Limb (tissue), 2 donors: Measurements from ENCODE around the gene NEUROD6.

Experiments
- DNase-seq, 2 donors: peaks; one replicate each; pipeline ENCODE4 v3.0.0-alpha.2; 2016; ENCODE audit errors: extremely low spot score in 2 of 2

Gene NEUROD6

DNA sequence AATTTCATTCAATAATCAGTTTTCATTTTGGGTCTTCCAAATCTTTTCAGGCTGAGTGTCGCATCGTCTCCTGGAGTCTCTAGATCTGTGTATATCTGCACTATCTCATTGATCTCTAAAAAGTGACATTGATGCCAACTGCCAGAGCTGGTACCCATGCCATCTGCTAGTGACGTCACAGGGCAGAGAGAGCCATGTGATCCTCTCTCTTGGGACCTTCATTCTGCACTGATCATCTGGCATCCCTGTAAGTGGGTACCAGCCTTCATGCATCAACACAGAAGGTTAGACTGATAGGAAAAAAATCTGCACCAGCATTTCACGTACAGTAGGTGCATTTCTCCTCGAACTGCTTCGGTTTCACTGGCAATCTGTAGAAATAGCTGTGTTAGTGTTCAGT, at the start of gene NEUROD6:
NEUROD6 (minus strand) TSS at position 124 of the 400 bp plus-strand sequence. CDS start 1,458 bp downstream, outside the sequence.
- DNase-seq: no peak

DNA sequence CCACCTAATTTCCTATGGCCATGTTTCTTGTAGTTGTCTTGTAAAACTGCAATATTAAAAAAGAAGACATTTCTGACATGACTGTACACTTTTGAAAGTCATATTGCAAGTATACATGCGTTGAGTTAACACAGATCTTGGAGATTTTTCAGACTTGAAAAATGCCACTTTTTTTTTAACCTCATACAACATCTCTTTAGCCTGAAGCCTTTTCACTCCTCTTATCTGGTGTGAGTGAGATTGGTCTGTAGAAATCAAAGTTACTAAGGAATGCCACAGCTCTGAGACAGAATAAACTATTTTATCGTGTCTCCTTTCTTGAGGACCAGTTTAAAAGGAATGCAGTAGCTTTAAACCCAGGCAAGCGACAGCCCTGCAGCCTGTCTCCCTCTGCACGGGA, 43.9 kb upstream of the NEUROD6 start:
- DNase-seq: no peak

DNA sequence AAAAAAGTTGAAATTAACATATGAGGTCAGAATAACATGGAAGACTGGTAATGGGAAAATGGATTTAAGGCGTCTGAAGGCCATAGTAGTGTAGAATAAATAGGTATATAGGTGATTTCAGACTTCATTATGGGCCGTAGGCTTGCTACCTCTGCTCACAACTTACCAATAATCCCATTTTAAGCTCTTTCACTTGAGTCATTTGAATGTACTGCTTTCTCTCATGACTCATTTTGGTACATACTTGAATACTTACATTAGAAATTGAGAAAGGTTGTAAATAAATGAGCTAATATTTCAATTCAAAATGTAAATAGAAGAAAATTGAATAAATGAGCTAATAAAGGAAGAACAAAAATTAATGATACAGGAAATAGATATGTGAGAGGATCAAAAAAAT, 42.2 kb upstream of the NEUROD6 start:
- DNase-seq: no peak

DNA sequence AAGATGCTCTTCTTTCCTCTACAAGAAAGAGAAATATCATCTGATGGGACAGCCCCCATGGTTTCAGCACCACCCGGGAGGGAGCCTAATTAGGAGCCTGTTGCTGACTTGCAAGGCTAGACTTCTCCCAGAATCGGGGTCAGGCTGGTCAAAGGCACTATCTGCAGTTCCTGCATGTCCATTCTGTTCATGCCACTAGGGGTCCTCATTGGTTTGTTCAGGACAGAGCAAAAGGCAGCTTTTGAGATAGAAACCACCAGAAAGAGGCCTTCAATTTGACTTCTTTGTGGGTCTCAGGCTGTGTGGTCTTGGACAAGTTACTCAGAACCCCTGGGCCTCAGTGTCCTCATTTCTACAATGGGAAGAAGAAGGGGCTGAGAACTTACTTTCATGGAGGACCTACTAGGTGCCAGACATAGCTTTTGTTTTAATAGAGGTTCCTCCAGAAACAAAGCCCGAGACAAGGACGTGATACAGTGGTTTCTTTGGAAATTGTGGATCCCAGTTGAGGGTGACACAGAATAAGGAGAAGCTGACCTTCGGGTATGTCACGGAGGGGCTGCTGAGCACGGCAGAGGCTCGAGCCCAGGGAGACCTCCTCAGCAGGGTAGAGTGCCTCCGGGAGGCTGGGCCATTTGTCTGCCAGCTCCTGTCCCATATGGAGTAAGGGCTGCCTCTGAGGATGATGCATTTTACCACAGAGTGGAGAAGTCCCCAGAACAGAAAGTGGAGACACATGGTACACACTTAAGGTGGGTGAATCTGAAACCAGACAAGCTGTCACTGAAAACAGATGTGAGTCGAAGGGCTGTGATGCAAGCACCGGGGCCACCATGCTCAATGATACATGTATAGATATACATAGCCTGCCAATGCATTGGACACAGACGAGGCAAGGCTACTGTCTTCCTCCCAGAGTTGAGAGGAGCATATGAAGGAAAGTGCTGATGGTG, 33.1 kb upstream of the NEUROD6 start:
- DNase-seq: peak in 1 of 2 donors; percentile 48

DNA sequence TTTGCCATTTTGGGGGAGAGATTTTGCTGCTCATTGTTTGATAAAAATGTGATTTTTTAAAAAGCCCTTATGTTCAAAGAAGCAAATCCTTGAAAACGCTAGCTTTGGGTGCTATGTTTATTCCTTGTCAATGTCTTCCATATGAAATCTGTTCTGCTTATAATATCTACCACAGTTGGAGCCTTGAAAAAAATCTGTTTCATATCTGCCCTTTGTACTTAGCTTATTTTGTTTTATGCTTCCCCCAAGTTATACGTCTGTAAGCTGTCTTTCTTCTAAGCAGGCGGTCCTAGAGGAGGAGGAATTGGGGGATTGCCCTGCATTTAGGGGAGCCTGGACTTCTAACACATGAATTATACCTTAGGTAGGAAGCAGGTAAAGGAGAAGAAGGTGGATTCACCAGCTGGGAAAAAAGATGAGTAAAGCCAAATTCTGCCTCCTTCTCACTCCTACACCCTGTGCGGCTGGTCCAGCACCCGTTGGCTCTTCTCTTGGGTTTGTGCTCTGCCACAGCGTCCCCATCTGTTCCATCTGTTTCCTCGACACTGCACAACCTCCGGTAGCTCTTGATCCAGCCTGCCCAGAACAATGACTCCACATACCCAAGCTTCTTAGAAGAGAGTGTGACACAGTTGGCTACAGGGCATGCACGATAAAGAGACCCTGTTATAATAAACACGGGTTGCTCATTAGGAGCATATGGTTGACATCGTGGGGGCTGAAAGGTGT, 31.9 kb upstream of the NEUROD6 start:
- no peak for DNase-seq

DNA sequence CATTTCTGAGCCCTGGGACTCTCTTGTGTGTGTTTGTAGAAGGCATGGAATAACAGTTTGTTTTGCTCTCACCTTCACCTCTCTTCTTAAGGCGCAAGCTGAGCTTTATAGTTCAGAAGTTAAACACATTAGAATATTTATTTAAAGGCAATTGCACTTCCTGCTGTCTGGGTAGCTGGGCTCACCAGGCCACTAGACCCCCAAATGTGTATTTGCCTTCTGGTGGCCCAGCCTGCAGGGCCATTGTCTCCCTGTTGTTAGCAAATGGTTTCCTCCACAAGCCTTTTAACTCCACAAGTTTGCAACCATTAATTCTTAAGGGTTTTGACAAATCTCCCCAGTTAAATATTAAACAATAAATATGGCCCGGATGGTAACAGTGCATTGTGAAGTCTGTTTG, 31.1 kb upstream of the NEUROD6 start:
- DNase-seq: no peak

DNA sequence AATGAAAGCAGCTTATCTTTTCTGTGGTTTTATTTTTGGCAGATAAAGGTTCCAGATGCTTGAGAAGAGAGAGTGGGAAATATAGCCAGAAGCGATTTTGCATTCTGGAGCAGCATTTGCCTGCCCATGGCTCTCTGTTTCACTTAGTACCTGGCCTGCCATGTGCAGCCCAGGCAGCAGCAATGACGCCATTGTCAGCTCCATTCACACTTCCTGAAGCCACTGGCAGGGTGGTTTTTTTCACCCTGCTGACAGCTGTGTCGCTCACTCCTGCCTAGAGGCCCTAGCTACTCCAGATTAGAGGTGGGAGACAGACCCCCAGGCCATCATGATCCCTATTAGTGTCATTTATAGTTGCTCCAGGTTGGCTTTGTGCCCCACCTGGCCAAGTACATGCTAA, 30.1 kb upstream of the NEUROD6 start:
- DNase-seq: no peak

DNA sequence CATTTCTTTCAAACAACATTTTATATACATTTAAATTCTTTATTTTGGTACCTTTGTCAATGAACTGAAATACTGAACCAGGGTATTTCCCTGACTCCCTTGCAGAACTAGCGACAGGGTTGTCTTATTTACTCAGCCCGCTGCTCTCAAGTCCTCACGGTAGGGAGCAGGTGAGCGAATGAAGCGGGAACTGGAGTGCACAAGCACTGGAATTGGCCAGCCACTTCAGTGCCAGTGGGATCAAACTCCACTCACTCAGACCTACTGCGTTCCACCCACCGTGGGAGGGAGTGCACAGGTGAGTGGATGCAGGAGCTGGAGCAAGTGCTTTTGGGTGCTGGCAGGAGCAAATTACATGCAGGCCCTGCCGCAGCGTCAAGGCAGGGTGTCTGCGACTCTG, 28.1 kb upstream of the NEUROD6 start:
- no peak for DNase-seq

DNA sequence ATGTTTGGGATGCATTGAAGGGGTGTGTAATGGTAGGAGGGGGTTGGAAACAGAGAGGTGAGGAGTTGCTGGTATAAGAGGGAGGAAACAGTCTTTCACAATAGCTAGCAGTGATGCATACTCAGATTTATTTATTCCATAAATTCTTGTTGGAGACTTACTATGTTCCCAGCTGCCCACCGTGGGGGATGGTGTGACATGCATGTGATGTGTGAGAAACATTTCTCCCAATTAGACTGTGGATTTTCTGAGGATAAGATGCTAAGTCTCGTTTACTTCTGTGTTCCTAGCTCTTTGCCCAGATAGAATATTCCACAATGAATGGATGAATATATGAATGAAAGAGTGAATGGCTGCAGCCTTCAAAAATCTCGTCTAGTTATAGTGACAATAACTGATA, 23.0 kb upstream of the NEUROD6 start:
- DNase-seq: no peak

DNA sequence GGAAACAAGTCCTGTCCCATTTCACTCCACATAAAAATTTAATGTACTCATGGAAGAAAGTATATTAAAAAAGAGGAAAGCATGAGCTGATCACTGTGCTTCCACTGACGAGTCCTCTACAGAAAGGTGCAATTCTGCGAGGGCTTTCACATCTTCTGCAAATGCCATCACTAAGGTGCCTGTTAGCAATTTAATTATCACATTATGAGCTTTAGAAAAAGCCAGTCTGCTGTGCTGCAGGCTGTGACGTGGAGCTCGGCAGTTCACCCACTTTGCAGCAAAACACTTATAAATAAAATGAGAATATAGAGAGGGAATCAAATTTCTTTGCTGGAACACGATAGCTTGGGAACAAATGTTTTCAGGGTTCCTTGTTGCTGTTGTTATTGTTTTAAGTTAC, 22.5 kb upstream of the NEUROD6 start:
- no peak for DNase-seq

DNA sequence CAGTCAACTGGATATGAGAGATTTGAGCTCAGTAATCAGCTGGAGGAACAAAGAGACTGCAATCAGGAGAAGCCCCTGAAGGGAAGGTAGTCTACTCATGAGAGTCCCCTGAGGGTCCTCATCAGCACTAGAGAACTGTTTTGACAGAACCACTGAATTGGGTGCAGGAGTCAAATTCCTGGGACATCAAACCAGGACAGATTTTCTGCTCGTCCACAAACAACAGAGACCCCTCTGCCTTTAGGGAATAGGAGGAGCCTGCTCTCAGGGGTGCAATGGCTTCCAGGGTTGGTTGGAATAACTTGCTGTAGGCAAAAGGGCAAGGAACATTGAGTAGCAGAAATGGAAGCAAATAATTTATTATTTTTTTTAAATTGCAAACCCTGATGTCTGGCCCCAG, 21.9 kb upstream of the NEUROD6 start:
- DNase-seq: no peak

DNA sequence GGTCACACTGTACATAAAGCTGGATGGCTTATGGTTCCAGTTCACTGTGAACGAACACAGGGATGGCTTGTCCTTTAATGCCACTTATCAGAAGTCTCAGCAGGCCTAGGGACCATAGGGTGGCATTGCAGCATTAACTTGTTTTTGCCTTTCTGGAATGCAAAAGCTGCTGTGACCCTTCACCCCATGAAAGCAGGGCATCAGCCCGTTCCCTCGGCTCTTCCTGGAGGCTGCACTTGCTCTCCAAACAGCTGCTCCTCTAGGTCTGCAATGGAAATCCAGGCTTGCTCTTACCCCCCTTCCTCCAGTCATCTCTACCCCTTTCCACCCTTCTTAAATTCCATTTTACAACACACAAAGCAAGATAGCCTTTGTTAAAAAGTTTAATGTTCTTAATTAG, 17.9 kb upstream of the NEUROD6 start:
- DNase-seq: no peak

DNA sequence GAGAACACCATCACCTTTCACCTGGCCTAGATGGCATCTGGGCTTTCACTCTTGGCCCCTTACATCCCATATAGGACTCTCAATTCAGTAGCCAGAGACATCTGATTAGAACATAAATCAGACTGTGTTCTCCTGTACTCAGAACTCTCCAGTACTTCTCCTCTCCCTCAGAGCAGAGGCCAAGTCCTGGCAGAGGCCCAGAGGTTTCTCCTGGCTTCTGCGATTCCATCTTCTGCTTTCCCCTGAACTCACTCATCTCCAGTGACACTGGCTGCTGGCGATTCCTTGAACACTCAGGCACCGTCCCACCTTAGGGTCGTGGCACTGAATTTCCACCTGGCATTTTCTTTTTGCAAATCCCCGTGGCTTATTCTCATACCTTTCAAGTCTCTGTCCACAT, 4.9 kb upstream of the NEUROD6 start:
- no peak for DNase-seq

DNA sequence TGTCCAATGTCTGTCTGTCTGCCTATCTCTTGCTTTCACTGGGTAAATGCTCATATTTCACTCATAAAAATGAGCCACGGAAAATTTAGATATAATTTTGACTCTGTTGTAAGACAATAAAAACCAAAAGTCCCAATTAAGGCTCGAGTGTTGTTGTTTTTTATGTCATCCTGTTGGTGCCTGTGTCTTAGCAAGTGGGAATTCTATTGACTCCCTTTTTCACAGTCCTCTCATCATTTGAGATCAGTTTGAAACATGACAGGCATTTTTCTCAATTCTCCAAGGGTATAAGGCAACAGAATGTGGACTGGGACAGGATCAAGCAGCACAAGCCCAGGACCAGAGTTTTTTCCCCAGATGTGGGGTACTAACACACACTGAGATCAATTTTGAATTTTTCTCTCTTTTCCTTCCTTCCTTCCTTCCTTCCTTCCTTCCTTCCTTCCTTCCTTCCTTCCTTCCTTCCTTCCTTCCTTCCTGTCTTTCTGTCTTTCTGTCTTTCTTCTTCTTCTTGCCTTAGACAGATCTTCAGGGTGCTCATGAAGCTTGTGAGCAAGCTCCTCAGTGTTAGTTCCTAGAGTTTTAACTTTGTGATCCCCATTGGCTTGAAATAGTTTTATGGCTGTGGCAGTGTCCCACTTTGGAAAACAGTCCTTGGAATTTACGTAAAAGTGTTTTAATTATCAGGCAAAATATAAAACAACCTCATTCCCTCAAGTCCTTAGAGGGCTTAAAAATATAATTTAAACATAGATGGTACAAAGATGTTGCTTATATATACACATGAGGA, 3.2 kb upstream of the NEUROD6 start:
- no peak for DNase-seq

DNA sequence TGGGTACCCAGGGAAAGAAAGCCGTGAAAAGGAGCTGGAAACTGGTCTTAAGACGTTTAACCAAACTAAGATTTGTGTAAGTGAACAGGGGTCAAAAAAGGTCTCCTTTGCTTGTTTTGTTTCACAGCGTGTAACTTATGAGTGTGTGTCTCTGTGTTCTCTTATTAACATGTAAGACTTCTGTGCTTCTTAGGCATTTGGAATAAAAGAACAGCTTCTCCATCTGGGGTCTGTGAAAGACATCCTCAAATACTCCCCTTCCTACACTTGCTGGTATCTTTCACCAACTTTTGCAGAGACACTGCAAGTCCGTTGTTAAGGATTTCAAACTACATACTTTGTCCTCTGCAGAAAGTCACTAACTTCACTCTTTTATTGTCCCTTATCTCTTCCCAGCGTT, 615 bp upstream of the NEUROD6 start:
- DNase-seq: no peak

DNA sequence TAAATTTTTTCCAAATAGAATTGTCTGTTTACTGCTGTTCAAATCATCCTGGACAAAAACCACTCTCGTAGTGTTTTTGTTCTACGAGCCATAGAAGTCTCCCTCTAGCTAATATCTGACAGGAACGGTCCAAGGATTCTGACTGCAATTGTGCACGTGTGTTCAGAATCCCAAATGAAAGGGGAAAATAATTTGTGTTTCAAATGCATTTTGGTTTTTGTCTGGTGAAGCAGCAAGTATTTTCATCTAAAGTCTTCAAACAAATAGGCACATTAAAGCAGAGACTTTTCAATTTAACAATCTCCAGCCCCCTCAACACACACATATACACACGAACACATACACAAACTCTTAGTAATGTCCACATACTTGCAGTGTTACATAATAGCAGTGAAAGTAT, 475 bp downstream of the NEUROD6 start:
- no peak for DNase-seq

DNA sequence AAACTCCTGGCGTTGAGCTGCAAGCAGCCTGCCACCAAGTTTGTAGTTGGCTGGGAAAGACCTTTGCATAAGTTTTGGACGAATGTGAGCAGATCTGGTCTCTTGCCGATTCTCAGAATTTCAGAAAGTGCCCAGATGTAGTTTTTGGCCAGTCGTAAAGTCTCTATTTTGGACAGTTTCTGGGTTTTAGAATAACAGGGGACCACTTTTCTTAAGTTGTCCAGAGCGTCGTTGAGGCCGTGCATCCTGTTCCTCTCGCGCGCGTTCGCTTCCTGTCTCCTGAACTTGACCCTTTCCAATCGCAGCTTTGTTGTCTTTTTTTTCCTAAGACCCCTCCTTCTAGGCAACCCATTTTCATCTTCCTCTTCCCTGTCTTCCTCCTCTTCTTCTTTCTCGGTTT, 1.8 kb downstream of the NEUROD6 start:
- no peak for DNase-seq

DNA sequence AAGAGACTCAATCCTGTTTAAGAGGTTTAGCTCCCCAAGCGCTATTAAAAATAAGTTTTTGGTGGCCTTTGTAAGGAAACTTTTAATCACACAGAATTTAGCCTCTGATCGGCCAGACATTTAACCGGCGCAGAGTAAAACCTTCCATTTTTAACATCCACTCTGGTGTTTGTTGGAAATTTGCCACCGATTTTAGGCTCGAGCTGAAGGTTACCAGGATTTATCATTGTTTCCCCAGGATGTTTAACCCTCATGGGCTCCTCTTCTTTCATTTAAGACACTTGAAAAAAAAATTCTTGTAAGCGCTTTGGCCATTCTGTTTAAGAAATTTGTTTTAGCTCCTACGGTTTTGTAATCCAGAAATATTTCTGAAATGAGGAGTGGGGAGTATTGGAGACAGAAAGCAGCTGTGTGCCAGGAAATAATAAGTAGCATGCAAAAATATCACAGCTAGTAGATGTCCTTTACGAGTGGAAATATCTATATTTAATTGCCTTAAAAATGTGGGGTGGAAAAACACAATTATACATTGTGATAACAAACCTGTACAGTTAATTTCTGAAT, 3.4 kb downstream of the NEUROD6 start:
- DNase-seq: no peak

DNA sequence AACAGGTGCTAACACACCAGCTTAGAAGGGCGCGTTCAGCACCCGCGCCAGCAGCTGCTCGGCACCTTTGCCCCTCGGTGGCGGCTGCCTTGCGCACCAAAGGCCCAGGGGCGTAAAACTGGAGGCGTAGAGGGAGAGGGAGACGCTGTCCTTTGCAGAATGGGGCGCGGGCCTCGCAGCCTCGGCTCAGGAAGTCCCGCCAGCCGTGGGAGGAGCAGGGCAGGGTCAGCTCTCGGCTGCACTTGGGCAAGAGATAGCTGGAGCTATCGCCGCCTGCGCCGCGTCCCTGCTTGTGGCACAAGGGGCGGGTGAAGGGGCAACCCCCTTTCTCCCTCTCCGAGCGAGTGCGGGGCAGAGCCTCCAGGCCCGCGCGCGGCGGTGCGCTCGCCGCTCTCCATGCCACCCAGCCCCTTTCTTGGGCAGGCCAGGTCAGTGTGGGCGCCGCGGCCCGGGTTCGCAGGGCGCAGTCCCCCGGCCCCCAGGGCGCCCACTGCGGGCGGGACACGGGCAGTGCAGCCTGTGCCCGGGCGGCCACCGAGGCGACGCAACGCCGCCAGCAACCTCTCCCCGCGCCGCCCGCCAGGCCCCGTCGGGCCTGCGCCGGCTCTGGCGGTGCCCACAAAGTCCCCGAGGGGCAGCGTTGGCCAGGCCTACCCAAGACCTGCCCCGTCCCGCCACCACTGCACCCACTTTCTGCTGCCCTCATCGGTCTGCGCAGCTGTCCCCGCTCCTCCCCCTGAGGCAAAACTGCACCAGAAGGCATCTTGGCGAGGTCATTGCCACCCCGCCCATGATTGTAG, 4.1 kb downstream of the NEUROD6 start:
- DNase-seq: peak in 1 of 2 donors; percentile 43

DNA sequence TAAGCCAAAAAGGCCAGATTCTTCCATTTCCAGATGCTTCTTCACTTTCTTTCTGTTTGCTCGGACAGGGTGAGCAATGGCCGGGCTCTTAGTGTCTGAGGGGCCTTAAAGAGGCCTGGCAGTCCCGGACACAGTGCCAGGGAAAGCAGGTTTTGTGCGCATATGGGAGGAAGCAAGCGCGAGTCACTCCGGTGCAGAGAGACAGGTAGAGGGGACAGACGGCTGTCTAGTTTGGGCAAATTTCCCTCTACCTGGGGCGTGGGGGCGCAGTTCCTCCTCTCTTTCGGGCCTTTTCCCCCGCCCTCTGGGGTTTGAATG, 4.7 kb downstream of the NEUROD6 start:
- DNase-seq: no peak
